Measurements from ENCODE around the gene CLECL1. TPM values are rescaled to one million over a fixed set of nuclear protein-coding genes. Genes with fewer than 3 reads are reported as not detected.

Gene CLECL1
- polyA plus RNA-seq (2012; ENCODE audit: insufficient read length, low read depth): not detected

GRCh38 chr12:9732921-9733461 lies at the start of gene CLECL1:
Gene CLECL1 (minus strand): TSS chr12:9733097.
- TF ChIP-seq, protein P1, sequence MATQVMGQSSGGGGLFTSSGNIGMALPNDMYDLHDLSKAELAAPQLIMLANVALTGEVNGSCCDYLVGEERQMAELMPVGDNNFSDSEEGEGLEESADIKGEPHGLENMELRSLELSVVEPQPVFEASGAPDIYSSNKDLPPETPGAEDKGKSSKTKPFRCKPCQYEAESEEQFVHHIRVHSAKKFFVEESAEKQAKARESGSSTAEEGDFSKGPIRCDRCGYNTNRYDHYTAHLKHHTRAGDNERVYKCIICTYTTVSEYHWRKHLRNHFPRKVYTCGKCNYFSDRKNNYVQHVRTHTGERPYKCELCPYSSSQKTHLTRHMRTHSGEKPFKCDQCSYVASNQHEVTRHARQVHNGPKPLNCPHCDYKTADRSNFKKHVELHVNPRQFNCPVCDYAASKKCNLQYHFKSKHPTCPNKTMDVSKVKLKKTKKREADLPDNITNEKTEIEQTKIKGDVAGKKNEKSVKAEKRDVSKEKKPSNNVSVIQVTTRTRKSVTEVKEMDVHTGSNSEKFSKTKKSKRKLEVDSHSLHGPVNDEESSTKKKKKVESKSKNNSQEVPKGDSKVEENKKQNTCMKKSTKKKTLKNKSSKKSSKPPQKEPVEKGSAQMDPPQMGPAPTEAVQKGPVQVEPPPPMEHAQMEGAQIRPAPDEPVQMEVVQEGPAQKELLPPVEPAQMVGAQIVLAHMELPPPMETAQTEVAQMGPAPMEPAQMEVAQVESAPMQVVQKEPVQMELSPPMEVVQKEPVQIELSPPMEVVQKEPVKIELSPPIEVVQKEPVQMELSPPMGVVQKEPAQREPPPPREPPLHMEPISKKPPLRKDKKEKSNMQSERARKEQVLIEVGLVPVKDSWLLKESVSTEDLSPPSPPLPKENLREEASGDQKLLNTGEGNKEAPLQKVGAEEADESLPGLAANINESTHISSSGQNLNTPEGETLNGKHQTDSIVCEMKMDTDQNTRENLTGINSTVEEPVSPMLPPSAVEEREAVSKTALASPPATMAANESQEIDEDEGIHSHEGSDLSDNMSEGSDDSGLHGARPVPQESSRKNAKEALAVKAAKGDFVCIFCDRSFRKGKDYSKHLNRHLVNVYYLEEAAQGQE (IDR thresholded peaks at IDR 0.05; ENCODE audit: insufficient read depth in 1 of 2, low read depth in 2 of 2, low read length in 2 of 2): no peak
- TF ChIP-seq FOXP2 (optimal IDR thresholded peaks at IDR 0.05; ENCODE audit: borderline replicate concordance, extremely low read depth, extremely low read length, insufficient read depth): no peak
- no peak for TF ChIP-seq POLR2AphosphoS5 (IDR thresholded peaks at IDR 0.05; ENCODE audit: low read depth, low read length)
- TF ChIP-seq SIN3A (IDR thresholded peaks at IDR 0.05; ENCODE audit: borderline replicate concordance, insufficient read depth, low read length): no peak
- TF ChIP-seq TAF1 (IDR thresholded peaks at IDR 0.05; ENCODE audit: borderline replicate concordance, insufficient read depth, low read length): no peak

DNA sequence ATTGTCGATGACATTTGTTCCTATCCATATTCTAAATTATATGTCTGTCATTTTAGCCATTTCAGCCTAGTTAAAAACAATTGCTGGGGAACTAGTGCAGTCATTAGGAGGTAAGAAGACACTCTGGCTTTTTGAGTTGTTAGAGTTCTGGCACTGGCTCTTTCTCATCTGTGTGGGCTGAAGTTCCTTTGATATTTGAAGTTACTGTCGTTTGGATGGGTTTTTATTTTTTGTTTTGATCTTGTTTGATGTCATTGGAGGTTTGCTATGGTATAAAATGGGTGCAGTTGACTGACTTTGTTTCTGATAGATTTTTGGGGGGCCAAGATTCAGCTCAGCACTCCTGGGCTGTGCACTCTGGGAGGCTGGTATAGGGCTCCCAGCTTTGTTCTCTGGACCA lies 48.5 kb upstream of the CLECL1 start:
- TF ChIP-seq TAF1 (IDR thresholded peaks at IDR 0.05; ENCODE audit: borderline replicate concordance, insufficient read depth, low read length): no peak
- TF ChIP-seq POLR2AphosphoS5 (IDR thresholded peaks at IDR 0.05; ENCODE audit: low read depth, low read length): no peak
- TF ChIP-seq SIN3A (IDR thresholded peaks at IDR 0.05; ENCODE audit: borderline replicate concordance, insufficient read depth, low read length): no peak
- TF ChIP-seq, protein P1 (IDR thresholded peaks at IDR 0.05; ENCODE audit: insufficient read depth in 1 of 2, low read depth in 2 of 2, low read length in 2 of 2): no peak
- no peak for TF ChIP-seq FOXP2 (optimal IDR thresholded peaks at IDR 0.05; ENCODE audit: borderline replicate concordance, extremely low read depth, extremely low read length, insufficient read depth)

DNA sequence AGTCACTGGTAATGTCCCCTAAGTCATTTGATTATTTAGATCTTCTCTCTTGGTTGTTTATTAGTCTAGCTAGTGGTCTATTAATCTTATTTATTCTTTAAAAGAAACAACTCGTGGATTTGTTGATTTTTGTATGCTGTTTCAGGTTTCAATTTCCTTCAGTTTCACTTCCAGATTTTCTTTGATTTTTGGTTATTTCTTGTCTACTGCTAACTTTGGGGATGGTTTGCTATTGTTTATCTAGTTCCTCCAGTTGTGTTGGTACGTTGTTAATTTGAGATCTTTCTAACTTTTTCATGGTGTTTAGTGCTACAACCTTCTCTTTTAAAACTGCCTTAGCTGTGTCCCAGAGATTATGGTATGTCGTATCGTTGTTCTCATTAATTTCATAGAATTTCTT lies 46.3 kb upstream of the CLECL1 start:
- TF ChIP-seq TAF1 (IDR thresholded peaks at IDR 0.05; ENCODE audit: borderline replicate concordance, insufficient read depth, low read length) (no peak), SIN3A (IDR thresholded peaks at IDR 0.05; ENCODE audit: borderline replicate concordance, insufficient read depth, low read length) (no peak), FOXP2 (optimal IDR thresholded peaks at IDR 0.05; ENCODE audit: borderline replicate concordance, extremely low read depth, extremely low read length, insufficient read depth) (no peak), POLR2AphosphoS5 (IDR thresholded peaks at IDR 0.05; ENCODE audit: low read depth, low read length) (no peak)
- TF ChIP-seq, protein P1 (IDR thresholded peaks at IDR 0.05; ENCODE audit: insufficient read depth in 1 of 2, low read depth in 2 of 2, low read length in 2 of 2): no peak

- no peak for TF ChIP-seq TAF1 (IDR thresholded peaks at IDR 0.05; ENCODE audit: borderline replicate concordance, insufficient read depth, low read length)
- TF ChIP-seq, protein P1 (IDR thresholded peaks at IDR 0.05; ENCODE audit: insufficient read depth in 1 of 2, low read depth in 2 of 2, low read length in 2 of 2): no peak
- no peak for TF ChIP-seq POLR2AphosphoS5 (IDR thresholded peaks at IDR 0.05; ENCODE audit: low read depth, low read length)
- TF ChIP-seq FOXP2 (optimal IDR thresholded peaks at IDR 0.05; ENCODE audit: borderline replicate concordance, extremely low read depth, extremely low read length, insufficient read depth): no peak
- TF ChIP-seq SIN3A (IDR thresholded peaks at IDR 0.05; ENCODE audit: borderline replicate concordance, insufficient read depth, low read length): no peak
Observed at GRCh38 chr12:9776781-9777180, 43.9 kb upstream of the CLECL1 start.
